Panc1 (cell line): ENCODE results near the gene LIMA1. TPM values are rescaled to one million over a fixed set of nuclear protein-coding genes. Genes with fewer than 3 reads are reported as not detected.

Experiments used
- ATAC-seq: fragments of 200-7000 bp; cut with Tn5 transposase; 2 replicates; pipeline ENCODE4 v1.9.1; 2020; ENCODE audit warnings: mild to moderate bottlenecking, moderate library complexity
- BruUV-seq: library from RNA; stranded (reverse); fragments of 400-500 nt; replicated peaks from 2 replicates; lab custom pipeline; 2021; lab: Mats Ljungman, UMichigan
- CTCF ChIA-PET: fragments of 300-600 bp; sonication (Branson Sonifier 250); formaldehyde crosslinking; loops from one replicate; lab custom pipeline; 2022; ENCODE audit warnings: antibody characterized with exemption; lab: Charles Lee
- POLR2A ChIA-PET: fragments of 300-600 bp; sonication (Branson Sonifier 250); formaldehyde crosslinking; loops from one replicate; lab custom pipeline; 2022; ENCODE audit warnings: antibody characterized with exemption; lab: Charles Lee
- DNase-seq: peaks from one replicate; pipeline ENCODE4 v3.0.0-alpha.2; 2010; ENCODE audit warnings: low read depth, low spot score
- H3K27ac ChIP-seq: 2 replicates; pipeline ENCODE4 v1.5.1; 2011; ENCODE audit warnings: mild to moderate bottlenecking, low read length, inconsistent platforms
- H3K27me3 ChIP-seq: fragments of 200-500 bp; sonication (Bioruptor generic); 2 replicates; pipeline ENCODE4 v1.6.0; 2014; ENCODE audit warnings: low read length, inconsistent platforms; ENCODE audit not compliant: control insufficient read depth, insufficient read depth
- H3K36me3 ChIP-seq: fragments of 200-500 bp; sonication (Bioruptor generic); 2 replicates; pipeline ENCODE4 v1.5.1; 2014; ENCODE audit warnings: inconsistent platforms, mild to moderate bottlenecking, low read length, moderate library complexity; ENCODE audit not compliant: control insufficient read depth, insufficient read depth
- H3K4me1 ChIP-seq: 2 replicates; pipeline ENCODE4 v1.5.1; 2011; ENCODE audit warnings: inconsistent platforms, mild to moderate bottlenecking, low read length, moderate library complexity; ENCODE audit not compliant: control insufficient read depth, insufficient read depth
- H3K4me3 ChIP-seq, 2 experiments: 2 replicates each; pipeline ENCODE4 v1.5.1; 2011 to 2012; ENCODE audit warnings: low read depth in 2 of 2, low read length in 2 of 2, mild to moderate bottlenecking in 2 of 2, inconsistent platforms in 1 of 2, moderate library complexity in 1 of 2
- H3K9me3 ChIP-seq: fragments of 200-500 bp; sonication (Bioruptor generic); 2 replicates; pipeline ENCODE4 v1.5.1; 2014; ENCODE audit warnings: low read depth, mild to moderate bottlenecking, inconsistent platforms, low read length, moderate library complexity; ENCODE audit not compliant: control insufficient read depth, insufficient read depth
- POLR2AphosphoS5 ChIP-seq: IDR thresholded peaks from 2 replicates; pipeline ENCODE4 v1.6.1; 2012; ENCODE audit warnings: mild to moderate bottlenecking, low read depth, low read length, moderate library complexity
- SIN3A ChIP-seq: IDR thresholded peaks from 2 replicates; pipeline ENCODE4 v1.6.1; 2012; ENCODE audit warnings: low read depth, mild to moderate bottlenecking, low read length, moderate library complexity, borderline replicate concordance; ENCODE audit not compliant: insufficient read depth
- TCF7L2 ChIP-seq: IDR thresholded peaks from 2 replicates; pipeline ENCODE4 v1.6.1; 2011; ENCODE audit warnings: mild to moderate bottlenecking, low read depth, low read length, inconsistent platforms
- in situ Hi-C: cut with HindIII; loops from 2 replicates; pipeline ENCODE4 v1.10.0; 2016; ENCODE audit warnings: low sequenced_read_pairs, low pct_unique_long_range_greater_than_20kb
- intact Hi-C: fragments of 100-400 bp; cut with micrococcal nuclease; formaldehyde crosslinking; loops from one replicate; pipeline ENCODE4 v1.10.0; 2022; ENCODE audit not compliant: unreplicated experiment
- microRNA-seq: library from miRNA; unstranded; fragments of <30 nt; microRNA quantifications from one replicate; pipeline ENCODE4 v1.1.0, GENCODE V29; 2020; ENCODE audit not compliant: unreplicated experiment
- total RNA-seq: library from RNA; stranded (reverse); gene quantifications from one replicate; pipeline ENCODE4 v1.2.1, GENCODE V29; 2021; ENCODE audit not compliant: unreplicated experiment
- TF ChIP-seq, protein P1 (sequence below), 2 experiments: IDR thresholded peaks; 2 replicates each; pipeline ENCODE4 v1.6.1; 2011 to 2012; ENCODE audit warnings: low read depth in 2 of 2, control low read depth in 1 of 2, low read length in 1 of 2, mild to moderate bottlenecking in 1 of 2, moderate library complexity in 1 of 2; ENCODE audit not compliant: insufficient read depth in 1 of 2
- TF ChIP-seq, protein P2 (sequence below): fragments of 450-650 bp; IDR thresholded peaks from 2 replicates; pipeline ENCODE4 v1.5.1; 2017; ENCODE audit warnings: mild to moderate bottlenecking

LIMA1 gene
- total RNA-seq, 1 experiment from 2014 or later = 155 TPM

DNA sequence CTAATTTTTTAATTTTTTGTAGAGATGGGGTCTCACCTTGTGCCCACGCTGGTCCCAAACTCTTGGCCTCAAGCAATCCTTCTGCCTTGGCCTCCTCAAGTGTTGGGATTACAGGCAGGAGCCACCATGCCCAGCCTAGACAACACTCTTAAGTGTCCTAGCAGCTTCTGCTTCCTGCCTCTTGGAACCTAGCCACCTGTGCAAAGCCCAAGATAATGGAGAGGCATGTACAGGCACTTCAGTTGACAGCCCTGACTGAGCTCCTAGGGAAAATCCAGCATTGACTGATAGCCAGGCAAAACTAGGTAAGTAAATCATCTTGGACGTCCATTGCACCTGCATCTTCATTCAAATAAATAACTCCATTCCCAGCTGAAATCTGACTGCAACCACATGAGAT lies 155.8 kb downstream of the LIMA1 start:
- Histone ChIP-seq H3K27me3 (no peaks in the 10 kb centered on the region), H3K4me1 (no peaks in the 10 kb centered on the region), H3K27ac (no peak overlapping the region), H3K36me3 (peaks cover 4% of the 10 kb centered on the region), H3K9me3 (no peaks in the 10 kb centered on the region), H3K4me3 (no peak overlapping the region)
- TF ChIP-seq, protein P1, sequence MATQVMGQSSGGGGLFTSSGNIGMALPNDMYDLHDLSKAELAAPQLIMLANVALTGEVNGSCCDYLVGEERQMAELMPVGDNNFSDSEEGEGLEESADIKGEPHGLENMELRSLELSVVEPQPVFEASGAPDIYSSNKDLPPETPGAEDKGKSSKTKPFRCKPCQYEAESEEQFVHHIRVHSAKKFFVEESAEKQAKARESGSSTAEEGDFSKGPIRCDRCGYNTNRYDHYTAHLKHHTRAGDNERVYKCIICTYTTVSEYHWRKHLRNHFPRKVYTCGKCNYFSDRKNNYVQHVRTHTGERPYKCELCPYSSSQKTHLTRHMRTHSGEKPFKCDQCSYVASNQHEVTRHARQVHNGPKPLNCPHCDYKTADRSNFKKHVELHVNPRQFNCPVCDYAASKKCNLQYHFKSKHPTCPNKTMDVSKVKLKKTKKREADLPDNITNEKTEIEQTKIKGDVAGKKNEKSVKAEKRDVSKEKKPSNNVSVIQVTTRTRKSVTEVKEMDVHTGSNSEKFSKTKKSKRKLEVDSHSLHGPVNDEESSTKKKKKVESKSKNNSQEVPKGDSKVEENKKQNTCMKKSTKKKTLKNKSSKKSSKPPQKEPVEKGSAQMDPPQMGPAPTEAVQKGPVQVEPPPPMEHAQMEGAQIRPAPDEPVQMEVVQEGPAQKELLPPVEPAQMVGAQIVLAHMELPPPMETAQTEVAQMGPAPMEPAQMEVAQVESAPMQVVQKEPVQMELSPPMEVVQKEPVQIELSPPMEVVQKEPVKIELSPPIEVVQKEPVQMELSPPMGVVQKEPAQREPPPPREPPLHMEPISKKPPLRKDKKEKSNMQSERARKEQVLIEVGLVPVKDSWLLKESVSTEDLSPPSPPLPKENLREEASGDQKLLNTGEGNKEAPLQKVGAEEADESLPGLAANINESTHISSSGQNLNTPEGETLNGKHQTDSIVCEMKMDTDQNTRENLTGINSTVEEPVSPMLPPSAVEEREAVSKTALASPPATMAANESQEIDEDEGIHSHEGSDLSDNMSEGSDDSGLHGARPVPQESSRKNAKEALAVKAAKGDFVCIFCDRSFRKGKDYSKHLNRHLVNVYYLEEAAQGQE (IDR thresholded peaks at IDR 0.05; ENCODE audit: insufficient read depth in 1 of 2, low read depth in 2 of 2, low read length in 1 of 2) = no peak
- TF ChIP-seq SIN3A (no peak), POLR2AphosphoS5 (no peak), TCF7L2 (no peak)
- TF ChIP-seq, protein P2, sequence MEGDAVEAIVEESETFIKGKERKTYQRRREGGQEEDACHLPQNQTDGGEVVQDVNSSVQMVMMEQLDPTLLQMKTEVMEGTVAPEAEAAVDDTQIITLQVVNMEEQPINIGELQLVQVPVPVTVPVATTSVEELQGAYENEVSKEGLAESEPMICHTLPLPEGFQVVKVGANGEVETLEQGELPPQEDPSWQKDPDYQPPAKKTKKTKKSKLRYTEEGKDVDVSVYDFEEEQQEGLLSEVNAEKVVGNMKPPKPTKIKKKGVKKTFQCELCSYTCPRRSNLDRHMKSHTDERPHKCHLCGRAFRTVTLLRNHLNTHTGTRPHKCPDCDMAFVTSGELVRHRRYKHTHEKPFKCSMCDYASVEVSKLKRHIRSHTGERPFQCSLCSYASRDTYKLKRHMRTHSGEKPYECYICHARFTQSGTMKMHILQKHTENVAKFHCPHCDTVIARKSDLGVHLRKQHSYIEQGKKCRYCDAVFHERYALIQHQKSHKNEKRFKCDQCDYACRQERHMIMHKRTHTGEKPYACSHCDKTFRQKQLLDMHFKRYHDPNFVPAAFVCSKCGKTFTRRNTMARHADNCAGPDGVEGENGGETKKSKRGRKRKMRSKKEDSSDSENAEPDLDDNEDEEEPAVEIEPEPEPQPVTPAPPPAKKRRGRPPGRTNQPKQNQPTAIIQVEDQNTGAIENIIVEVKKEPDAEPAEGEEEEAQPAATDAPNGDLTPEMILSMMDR = no peak
- intact Hi-C loops = no loop called here
- no TSS peak for BruUV-seq
- ChIA-PET CTCF (interaction anchor here (1.5 kb wide), 1 partner anchor 16 kb away, joined by 3 read pairs; the partner anchor contains the start of gene COX14), POLR2A (interaction anchor here (0.6 kb wide), 1 partner anchor 63 kb away, joined by 8 read pairs; no protein-coding TSS in a partner anchor)
- in situ Hi-C loops = no loop called here
- no peak for DNase-seq
- no peak for ATAC-seq

Small RNA genes within 50 kb of the gene (microRNA-seq; reads per million reads assigned to microRNA genes)
- not detected for gene MIR1293

Other genes with a start within 250 kb of the LIMA1 start
- 13.5 TPM for gene ASIC1, start 225.9 kb downstream of the LIMA1 start, total RNA-seq
- 84.9 TPM for gene SMARCD1, start 198.2 kb downstream of the LIMA1 start, total RNA-seq
- 0.28 TPM for gene GPD1, start 179.5 kb downstream of the LIMA1 start, total RNA-seq
- gene COX14, start 171.3 kb downstream of the LIMA1 start, total RNA-seq = 74.5 TPM
- gene CERS5, start 116.2 kb downstream of the LIMA1 start, total RNA-seq = 50.5 TPM
- not detected for gene FAM186A, start 113.1 kb upstream of the LIMA1 start, total RNA-seq
- 92.7 TPM for gene LARP4, start 117.4 kb upstream of the LIMA1 start, total RNA-seq
- gene DIP2B, start 221.5 kb upstream of the LIMA1 start, total RNA-seq = 30.2 TPM